ENCODE results near the gene GDPD3. TPM values are rescaled to one million over a fixed set of nuclear protein-coding genes. Genes with fewer than 3 reads are reported as not detected.

GDPD3 gene
- total and polyA plus RNA-seq, 2 of the 13 experiments (the other 11 are each of a cell fraction or from before 2014, with no cell fraction given) = 18.7 to 20.6 TPM

- TF ChIP-seq ATF4 (CRISPR knock-in tag; IDR thresholded peaks at IDR 0.05) = peak in 1 of 2 experiments; percentile 81; a peak in 2 of 4 replicates
- TF ChIP-seq CHCHD3 (CRISPR knock-in tag; IDR thresholded peaks at IDR 0.05) = no peak
- TF ChIP-seq ZFP37 (CRISPR knock-in tag; IDR thresholded peaks at IDR 0.05; ENCODE audit: borderline replicate concordance) = no peak
- TF ChIP-seq THYN1 (CRISPR knock-in tag; IDR thresholded peaks at IDR 0.05; ENCODE audit: borderline replicate concordance, low read depth) = no peak
- TF ChIP-seq ZGPAT (CRISPR knock-in tag; IDR thresholded peaks at IDR 0.05) = peak; percentile 75; the same call in 1 of the 2 replicates
- 0 out of 2 replicates have a peak, but pooled peaks have one; percentile 5 for TF ChIP-seq PBX3 (CRISPR knock-in tag; IDR thresholded peaks at IDR 0.05; ENCODE audit: borderline replicate concordance)
- TF ChIP-seq ZFYVE20 (CRISPR knock-in tag; IDR thresholded peaks at IDR 0.05; ENCODE audit: borderline replicate concordance, low read depth) = no peak
- TF ChIP-seq SMAD1 (CRISPR knock-in tag; IDR thresholded peaks at IDR 0.05; ENCODE audit: borderline replicate concordance, low read depth) = no peak
- no peak for TF ChIP-seq CREB3 (CRISPR knock-in tag; IDR thresholded peaks at IDR 0.05)
- no peak for TF ChIP-seq REST (IDR thresholded peaks at IDR 0.05; ENCODE audit: borderline replicate concordance in 1 of 2, low read depth in 1 of 2, low read length in 2 of 2)
- TF ChIP-seq MATR3 (CRISPR knock-in tag; IDR thresholded peaks at IDR 0.05) = no peak
- TF ChIP-seq ZNF282 (IDR thresholded peaks at IDR 0.05; ENCODE audit: partially characterized antibody) = no peak
- no peak for TF ChIP-seq ZNF572 (CRISPR knock-in tag; IDR thresholded peaks at IDR 0.05)
- TF ChIP-seq TBX3 (IDR thresholded peaks at IDR 0.05; ENCODE audit: borderline replicate concordance) = no peak
- no peak for TF ChIP-seq TBL1XR1 (IDR thresholded peaks at IDR 0.05; ENCODE audit: borderline replicate concordance, low read length, partially characterized antibody)
- TF ChIP-seq ZNF18 (CRISPR knock-in tag; IDR thresholded peaks at IDR 0.05; ENCODE audit: insufficient replicate concordance) = peak; percentile 46
- TF ChIP-seq RAD51 (IDR thresholded peaks at IDR 0.05; ENCODE audit: borderline replicate concordance) = no peak
- no peak for TF ChIP-seq ZNF232 (CRISPR knock-in tag; IDR thresholded peaks at IDR 0.05; ENCODE audit: borderline replicate concordance)
Measured at GRCh38 chr16:30075503-30076275, 37.6 kb downstream of the GDPD3 start, which contains the start of gene PPP4C (continued).

Data from HepG2 (cell line).